Stimulated activated CD8-positive, alpha-beta memory T cell treated with anti-CD3 and anti-CD28 coated beads, Interleukin-12 subunit alpha, Interleukin-12 subunit beta, amount 100 ng/mL, for 4 hours (primary cell): Measurements from ENCODE around the gene BAZ2B.
"Not testable (repeated sequence)": the region's sequence is repeated elsewhere in the genome, so short reads cannot be mapped to it uniquely, and the experiment has no call there.

Experiments
- DNase-seq: peaks from one replicate; pipeline ENCODE4 v3.0.0-alpha.2; 2020; ENCODE audit warnings: low read depth

Gene BAZ2B

DNA sequence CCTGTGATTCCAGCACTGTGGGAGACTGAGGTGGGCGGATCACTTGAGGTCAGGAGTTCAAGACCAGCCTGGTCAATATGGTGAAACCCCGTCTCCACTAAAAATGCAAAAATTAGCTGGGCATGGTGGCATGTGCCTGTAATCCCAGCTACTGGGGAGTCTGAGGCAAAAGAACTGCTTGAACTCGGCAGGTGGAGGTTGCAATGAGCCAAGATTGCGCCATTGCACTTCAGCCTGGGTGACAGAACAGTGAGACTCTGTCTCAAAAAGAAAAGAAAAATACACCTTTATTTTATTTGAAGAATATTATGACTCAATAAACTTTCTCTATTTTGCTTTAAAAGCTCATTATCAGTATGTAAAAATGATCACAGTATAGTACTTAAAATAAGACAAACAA is 81.1 kb downstream of the BAZ2B start:
- not testable (repeated sequence) for DNase-seq

DNA sequence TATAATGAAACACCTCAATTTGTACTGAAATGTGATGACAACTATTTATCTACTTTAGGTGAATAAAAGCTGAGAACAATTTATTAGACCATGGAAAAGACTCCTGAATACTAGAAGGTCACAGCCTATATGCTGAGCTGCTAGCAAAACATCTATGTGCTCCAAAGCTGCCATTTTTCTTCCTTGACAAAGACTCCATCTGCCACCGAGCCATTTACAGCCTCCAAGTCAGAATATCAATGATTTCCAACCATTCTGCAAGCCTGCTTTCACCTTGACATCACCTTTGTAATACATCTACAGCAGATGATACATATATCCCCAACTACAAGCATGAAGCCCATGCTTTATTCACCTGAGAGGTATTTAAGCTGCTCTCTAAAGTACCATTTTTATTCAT is 84.9 kb downstream of the BAZ2B start:
- DNase-seq, result no peak

DNA sequence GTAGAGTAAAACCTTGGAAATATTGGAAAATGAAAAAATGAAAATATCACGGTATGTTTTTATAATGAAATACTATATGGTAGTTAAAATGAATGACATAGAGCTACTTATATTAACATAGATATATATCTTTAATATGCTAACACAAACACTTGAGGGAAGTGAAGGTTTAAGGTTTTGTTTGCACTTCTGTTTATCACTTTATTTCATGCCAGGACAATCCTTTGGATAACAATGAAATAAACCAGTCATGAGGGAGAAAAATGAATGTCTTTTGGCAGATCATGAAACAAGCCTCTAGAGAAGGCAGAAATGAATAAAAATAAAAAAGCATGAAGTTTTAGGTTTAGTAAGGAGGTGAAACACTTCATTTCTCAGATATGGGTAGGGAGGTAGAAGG is 89.9 kb downstream of the BAZ2B start:
- no peak for DNase-seq

DNA sequence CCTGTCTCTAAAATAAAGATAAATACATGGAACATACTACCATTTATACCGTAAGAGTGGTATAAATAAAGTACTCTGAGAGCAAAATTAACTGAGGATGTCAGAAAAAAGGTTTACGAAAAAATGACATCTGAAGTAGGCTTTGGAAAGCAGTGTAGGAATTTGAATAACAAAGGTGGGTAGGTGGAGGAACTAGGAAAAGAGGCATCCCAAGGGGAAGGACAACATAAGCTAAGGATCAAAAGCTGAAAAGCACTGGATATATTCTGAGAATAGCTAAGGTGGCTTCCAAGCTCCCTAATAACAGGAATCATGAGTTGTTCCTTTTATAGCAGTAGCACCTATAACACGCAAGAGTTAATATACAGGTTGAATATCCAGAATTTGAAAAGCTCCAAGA is 91.3 kb downstream of the BAZ2B start:
- no peak for DNase-seq

DNA sequence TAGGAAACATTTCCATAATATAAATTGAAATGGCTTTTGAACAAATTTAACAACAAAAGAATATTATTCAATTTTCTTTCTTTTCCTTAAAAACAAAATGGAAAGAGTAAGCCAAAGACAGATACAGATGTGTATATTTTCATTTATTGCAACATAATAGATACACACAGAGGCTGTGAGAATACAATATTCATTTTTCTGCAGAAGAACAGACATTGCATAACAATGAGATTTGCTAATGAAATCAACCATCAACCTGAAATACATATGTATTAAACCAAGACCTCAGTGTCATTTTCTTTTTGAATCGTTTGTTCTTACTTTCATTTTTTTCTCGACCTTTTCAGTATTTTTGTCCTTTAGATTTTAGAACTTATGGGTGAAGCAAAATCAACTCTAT is 95.1 kb downstream of the BAZ2B start:
- no peak for DNase-seq

DNA sequence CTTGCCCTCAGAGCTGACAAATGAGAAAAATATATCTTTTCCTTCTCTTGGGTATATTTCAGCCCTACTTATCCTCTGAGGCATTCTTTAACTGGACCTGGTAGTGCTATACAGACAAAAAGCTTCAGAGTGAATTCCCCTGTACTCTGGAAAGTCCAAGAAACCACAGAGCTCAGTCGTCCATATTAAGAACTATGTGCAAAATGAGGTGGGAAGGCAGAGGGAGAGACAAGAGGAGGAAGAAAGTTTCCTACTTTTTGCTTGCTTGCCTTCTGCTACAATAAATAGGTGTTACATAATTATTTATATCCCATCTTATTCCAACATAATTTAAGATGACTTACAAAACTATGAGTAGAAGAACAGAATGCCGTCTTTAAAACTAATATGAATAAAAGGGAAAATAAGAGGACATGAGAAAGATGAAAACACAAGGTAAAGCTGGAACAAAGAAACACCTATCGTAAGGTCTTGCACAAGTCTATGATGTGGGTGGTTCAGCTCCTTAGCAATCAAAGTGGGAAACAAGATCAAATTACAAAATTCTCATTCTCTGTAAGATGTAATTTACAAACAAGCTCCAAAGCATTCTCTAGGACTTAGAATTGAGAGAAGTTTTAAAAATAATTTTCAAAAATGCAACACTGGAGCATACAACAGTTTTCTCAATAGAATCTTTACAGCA is 97.9 kb downstream of the BAZ2B start:
- DNase-seq, result no peak

DNA sequence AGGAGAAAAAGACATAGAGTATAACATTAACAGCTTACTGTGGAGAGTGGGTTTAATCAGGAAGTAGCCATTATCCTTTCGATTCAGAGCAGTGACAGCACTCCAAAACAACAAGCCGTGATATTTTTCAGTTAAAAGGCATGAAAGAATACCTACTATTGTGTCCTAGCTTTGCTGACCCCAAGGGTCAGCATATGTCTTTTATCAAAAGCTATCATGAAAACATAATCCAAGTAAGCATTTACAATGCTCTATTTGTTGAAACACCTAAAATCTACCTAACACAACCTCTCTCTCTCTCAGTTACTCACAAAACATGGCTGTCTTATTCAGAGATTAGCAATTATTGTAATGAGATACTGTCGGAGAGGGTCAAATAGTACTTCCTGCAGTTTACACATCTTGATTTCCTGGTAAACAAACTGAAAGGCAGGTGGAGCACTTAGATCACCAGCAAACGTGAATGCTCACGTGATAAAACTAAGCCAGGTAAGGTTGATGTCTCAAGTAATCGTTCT is 100.0 kb downstream of the BAZ2B start:
- no peak for DNase-seq

DNA sequence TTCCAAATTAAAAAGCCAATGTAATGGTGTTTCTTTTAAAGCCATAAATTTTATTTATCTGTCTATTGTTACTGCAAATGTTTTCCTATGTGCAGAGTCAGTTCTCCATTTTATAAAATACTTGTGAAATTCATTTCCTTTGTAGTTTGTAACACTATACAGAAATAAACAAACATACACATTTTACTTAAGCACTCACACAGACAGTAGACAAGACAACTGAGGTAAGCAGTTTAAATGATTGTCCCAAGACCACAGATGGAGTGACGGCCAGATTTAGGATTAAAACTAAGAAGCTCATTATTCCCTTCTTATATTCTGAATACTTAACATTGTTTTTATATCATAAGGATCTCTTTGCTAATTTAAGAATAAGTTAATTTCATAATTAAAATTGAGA is 100.9 kb downstream of the BAZ2B start:
- DNase-seq, result no peak

DNA sequence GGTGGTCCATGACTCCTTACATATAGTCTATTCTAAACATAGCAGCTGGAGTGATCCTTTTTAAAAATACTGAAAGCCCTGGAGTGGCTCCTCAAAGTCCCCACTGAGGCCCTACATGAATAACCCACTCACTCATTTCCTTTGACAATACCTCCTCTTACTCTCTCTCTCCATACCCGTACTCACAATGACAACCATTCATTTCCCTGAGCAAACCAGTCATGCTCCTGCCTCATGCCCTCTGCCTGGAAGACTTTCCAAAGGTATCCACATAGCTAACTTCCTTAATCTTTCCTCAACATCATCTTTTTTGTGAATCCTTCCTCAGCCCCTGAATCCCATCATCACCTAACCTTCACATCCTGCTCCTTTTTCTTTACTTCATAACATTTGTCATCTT is 102.6 kb downstream of the BAZ2B start:
- DNase-seq, result no peak

DNA sequence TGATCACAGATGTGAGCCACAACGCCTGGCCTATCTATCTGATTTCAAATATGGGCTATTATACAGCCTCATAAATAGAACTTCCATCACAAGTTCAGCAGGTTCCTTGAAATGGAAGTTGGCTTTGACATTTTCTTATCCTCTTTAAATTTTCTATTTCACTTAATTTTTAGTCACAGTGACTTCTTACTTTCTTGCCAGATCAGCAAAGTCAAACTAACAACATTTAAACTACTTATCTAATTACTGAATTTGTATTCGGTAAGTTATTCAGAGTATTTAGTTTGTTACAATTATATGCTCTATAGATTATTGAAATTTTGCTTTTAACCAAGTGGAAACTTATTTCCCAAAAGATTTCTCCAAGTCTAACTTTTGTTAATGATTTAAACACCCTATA is 108.2 kb downstream of the BAZ2B start:
- DNase-seq, result no peak

DNA sequence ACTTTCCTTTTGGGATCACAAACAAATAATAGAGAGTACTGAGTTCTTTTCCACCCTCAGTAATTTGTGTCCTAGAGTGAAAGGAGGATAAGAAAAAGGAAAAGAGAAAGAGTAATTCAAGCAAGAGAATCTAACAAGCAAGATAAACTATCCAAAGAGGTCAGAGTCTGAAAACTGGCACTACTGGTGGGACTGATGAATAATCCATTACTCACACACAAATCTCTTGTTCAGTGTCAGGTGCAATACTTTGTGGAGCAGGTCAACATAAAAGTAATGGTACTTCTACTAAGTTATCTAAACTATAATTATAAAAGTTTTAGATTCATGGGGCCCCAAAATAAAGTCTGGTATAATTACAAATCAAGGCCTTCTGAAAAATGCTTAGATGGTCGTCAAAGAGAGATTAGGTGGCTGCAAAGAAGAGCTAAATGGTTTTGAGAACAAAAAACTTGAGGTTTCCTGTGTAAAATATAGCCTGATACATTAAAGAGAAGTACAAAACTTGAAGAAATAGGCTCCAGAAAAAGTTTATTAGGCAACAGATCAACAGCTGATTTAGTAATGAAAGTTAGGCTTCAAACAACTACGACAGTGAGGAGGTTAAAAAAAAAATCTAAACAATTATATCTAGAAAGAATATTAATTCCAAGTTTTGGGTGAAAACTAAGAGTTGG is 109.4 kb downstream of the BAZ2B start:
- DNase-seq, result no peak

DNA sequence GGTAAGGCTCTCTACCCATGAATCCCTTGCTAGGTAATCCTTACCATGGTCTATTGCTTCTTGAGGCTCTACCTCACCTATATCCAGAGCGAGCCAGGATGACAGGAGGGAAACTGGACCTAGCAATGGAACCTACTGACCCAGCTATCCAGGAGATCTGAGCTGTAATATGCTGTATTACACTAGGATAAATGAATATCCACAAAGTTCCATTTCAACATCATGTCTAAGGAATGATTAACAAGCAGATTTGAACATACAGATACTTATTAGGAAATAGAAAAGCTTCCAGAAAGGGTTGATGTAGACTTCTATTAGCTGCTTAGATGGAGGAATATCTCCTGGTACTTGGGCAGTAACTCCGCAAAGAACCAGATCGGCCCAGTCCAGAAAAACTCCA is 110.1 kb downstream of the BAZ2B start:
- no peak for DNase-seq

DNA sequence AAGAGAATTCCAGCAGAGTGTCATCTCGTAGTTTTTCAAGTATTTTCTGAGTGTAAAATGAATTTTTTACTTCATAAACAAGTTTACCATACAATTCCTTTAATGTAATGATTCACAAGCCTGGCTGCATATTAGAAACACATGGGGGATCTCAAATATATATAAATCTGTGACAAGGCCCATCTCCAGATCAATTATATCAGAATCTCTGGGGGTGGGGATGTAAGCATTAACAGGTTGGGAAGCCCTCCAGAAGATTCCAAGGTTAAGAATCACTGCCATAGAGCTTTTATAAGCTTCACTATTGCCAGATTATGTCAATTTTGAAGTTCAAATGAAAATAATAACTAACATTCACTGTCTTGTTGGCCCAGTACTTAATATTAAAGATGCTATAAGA is 111.2 kb downstream of the BAZ2B start:
- DNase-seq, result no peak

DNA sequence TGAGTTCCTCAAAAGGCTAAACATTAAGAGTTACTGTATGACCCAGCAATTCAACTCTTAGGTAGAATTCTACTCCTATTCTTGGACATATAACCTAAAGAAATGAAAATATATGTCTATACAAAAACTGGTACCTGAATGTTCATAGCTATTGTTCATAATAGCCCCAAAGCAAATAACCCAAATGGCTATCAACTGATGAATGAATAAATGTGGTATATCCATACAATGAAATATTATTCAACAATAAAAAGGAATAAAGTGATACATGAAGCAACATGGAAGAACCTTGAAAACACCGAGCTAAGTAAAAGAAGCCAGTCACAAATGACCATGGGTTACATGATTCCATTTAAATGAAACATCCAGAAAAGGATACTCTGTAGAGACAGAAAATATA is 114.6 kb downstream of the BAZ2B start:
- DNase-seq, result no peak

DNA sequence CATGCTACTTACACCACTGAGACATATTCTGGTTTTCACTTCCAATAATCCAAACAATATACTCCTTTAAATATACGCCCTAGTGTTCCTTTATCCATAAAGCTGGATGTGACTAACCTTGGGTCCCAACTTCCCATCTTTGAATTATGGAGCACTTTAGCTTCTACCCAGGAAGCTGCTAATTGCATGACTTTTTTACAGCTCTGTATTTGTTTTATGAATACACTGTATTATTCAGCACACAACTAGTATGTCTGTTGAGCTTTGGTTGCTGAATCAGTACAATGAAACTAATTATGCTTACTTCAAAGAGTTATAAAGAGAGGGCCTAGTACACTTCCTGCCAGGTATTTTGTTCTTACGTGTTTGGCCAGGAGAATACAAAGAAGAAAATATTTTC is 118.5 kb downstream of the BAZ2B start:
- no peak for DNase-seq

DNA sequence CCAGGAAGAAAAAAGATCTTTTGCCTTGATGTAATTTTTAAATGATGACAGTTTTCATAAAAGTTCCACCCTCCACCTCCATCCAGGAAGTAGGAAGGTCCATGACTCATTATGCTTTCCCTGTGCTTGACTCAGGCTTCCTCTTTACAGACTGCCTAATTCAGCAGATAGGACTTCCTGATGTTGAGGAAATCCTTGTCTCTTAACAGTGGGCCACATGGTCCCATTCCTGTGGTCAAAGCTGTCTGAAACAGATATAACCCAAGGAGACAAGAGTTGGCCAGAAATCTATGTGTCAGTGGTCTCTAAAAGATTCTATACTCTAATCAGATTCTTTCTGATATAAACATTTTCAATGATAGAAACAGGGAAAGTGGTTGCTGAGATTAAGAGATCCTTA is 119.1 kb downstream of the BAZ2B start:
- DNase-seq, result no peak

DNA sequence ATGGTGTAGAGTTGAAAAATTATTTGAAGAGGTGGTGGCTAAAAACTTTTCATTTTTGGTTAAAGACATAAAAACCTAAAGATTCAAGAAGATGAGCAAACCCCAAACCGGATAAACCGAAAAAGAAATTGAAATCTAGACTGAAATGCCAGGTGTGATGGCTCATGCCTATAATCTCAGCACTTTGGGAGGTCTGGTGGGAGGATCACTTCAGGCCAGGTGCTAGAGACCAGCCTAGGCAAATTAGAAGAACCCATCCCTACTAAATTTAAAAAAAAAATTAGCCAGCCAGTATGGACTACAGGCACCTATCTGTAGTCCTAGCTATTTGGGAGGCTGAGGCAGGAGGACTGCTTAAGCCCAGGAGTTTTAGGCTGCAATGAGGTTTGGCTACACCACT is 126.9 kb downstream of the BAZ2B start:
- DNase-seq, result no peak

DNA sequence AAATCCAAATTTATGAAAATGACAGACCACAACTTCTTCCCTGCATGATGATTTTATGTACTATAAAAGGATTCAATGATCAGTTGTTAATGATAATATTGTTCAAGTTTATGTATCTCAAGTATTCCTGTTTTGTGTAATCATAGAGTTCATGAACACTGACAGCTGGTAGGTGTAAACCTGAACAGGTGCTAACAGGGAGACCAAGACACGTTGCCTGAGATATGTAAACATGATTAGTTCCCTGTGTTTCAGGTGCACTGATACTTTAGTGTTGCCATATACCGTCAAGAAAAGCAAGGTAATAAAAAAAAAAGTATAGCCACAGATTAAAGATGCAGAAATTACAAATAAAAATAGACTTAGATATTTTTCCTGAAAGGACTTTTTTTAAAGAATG is 131.8 kb downstream of the BAZ2B start:
- no peak for DNase-seq

DNA sequence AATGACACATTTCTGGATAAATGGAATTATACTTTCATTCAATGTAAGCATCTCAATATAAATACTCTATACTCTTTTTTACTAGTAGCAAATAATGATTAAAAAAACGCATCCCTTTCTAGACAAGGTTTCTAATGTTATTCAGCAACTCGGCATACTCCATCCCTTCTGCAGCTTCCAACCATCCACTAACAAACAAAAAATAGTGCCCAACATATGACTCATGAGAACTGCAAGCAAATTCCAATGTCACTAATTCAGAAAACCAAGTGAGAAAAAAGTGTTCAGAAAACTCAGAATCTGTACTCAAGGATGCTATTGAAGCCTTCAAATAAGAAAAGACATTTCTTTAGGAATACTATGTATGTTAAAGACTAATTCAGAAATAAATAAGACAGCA is 140.0 kb downstream of the BAZ2B start:
- DNase-seq, result no peak

DNA sequence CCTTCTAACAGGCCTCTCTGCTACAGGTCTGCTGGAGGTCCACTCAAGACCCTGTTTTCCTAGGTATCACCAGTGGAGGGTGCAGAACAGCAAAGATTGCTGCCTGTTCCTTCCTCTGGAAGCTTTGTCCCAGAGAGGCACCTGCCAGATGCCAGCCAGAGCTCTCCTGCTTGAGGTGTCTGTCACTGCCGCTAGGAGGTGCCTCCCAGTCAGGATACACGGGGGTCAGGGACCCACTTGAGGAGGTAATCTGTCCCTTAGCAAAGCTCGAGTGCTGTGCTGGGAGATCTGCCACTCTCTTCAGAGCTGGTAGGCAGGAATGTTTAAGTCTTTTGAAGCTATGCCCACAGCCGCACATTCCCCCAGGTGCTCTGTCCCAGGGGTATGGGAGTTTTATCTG is 140.6 kb downstream of the BAZ2B start:
- no peak for DNase-seq

DNA sequence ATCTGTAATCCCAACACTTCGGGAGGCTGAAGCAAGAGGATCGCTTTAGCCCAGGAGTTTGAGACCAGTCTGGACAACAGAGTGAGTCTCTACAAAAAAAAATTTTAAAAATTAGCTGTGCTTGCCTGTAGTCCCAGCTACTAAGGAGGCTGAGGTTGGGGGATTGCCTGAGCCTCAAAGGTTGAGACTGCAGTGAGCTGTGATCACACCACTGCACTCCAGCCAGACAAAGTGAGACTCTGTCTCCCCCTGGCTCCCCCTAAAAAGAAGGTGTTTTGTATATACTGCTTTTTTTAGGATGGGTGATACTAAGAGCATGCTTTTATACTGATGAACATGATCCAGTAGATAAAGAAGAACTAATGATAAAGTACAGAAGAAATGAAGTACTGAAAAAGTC is 145.0 kb downstream of the BAZ2B start:
- DNase-seq, result no peak

DNA sequence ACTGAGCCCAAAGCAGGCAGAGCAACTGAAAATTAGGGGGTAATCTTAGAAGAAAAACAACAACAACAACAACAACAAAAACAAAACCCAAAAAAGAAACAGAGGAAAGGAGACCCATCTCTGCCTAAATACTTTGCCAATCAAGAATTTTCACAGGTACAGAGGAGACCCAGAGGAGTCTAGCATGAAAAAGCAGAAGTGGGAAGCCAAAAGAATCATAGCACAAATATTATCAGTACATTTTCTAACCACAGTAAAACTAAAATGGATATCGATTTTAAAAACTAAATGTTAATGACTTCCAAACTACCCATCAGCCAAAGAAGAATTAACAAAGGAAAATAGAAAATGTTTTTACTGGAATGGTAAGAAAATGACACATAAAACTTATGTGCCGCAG is 148.1 kb downstream of the BAZ2B start:
- DNase-seq, result no peak

DNA sequence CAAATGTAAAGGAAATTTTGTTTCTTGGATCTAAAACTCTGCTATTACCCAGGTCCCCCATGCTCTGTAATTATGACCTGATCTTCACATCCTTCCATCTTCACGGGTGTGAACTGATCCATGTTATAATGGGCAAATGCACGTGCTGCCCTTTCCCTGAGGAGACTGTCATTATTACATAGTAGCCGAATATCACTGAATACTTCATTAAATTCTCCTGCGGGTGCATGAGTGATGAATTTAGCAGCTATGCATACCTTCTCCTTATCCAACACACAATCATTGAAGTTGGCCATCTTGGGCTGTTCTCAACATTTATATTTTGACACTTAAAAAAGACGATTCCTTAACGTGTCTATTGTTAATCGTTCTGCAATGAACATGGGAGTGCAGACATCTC is 153.4 kb downstream of the BAZ2B start:
- no peak for DNase-seq

DNA sequence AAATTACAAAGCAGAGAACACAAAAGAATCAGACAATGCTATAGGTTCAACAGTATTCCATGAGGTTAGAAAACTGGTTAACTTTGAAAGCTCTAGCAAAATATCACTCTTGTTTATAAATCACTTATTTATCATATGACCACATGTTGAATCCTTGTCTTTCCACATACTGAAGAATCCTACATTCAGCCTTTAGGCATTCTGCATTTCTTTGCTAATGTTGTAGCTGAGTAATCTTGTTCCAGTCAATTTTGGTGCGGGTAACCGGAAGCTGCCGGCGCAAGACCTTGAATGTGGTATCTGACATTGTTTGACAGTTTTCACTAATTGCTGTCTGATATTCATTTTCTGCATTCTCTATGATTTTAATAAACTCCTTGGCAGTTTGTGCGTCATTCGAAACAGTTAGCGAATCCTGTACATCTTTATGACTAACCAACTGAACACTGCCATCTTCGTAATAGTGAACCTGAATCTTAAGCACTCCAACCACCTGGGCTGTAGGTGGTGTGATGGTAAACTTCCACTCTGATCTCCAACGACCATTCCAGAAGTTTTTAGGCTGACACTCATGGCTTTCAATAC is 154.1 kb downstream of the BAZ2B start:
- DNase-seq, result no peak
